Measurements from ENCODE around the gene EYA2.
"Not testable (repeated sequence)": the region's sequence is repeated elsewhere in the genome, so short reads cannot be mapped to it uniquely, and the experiment has no call there.

- TF ChIP-seq YY1 (IDR thresholded peaks at IDR 0.05); CTCF (IDR thresholded peaks at IDR 0.05; ENCODE audit: low read depth, low read length, missing input control); MAX (IDR thresholded peaks at IDR 0.05); GABPA (IDR thresholded peaks at IDR 0.05 in 1 of 2, conservative IDR thresholded peaks at IDR 0.05 in 1 of 2); RAD21 (IDR thresholded peaks at IDR 0.05); EGR1 (IDR thresholded peaks at IDR 0.05; ENCODE audit: low read depth in 2 of 2); RXRA (IDR thresholded peaks at IDR 0.05); NR2F2 (IDR thresholded peaks at IDR 0.05); JUND (IDR thresholded peaks at IDR 0.05); FOXA1 (IDR thresholded peaks at IDR 0.05): not testable (repeated sequence)
- TF ChIP-seq, protein P1, sequence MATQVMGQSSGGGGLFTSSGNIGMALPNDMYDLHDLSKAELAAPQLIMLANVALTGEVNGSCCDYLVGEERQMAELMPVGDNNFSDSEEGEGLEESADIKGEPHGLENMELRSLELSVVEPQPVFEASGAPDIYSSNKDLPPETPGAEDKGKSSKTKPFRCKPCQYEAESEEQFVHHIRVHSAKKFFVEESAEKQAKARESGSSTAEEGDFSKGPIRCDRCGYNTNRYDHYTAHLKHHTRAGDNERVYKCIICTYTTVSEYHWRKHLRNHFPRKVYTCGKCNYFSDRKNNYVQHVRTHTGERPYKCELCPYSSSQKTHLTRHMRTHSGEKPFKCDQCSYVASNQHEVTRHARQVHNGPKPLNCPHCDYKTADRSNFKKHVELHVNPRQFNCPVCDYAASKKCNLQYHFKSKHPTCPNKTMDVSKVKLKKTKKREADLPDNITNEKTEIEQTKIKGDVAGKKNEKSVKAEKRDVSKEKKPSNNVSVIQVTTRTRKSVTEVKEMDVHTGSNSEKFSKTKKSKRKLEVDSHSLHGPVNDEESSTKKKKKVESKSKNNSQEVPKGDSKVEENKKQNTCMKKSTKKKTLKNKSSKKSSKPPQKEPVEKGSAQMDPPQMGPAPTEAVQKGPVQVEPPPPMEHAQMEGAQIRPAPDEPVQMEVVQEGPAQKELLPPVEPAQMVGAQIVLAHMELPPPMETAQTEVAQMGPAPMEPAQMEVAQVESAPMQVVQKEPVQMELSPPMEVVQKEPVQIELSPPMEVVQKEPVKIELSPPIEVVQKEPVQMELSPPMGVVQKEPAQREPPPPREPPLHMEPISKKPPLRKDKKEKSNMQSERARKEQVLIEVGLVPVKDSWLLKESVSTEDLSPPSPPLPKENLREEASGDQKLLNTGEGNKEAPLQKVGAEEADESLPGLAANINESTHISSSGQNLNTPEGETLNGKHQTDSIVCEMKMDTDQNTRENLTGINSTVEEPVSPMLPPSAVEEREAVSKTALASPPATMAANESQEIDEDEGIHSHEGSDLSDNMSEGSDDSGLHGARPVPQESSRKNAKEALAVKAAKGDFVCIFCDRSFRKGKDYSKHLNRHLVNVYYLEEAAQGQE (IDR thresholded peaks at IDR 0.05): not testable (repeated sequence)
- TF ChIP-seq, protein P2, sequence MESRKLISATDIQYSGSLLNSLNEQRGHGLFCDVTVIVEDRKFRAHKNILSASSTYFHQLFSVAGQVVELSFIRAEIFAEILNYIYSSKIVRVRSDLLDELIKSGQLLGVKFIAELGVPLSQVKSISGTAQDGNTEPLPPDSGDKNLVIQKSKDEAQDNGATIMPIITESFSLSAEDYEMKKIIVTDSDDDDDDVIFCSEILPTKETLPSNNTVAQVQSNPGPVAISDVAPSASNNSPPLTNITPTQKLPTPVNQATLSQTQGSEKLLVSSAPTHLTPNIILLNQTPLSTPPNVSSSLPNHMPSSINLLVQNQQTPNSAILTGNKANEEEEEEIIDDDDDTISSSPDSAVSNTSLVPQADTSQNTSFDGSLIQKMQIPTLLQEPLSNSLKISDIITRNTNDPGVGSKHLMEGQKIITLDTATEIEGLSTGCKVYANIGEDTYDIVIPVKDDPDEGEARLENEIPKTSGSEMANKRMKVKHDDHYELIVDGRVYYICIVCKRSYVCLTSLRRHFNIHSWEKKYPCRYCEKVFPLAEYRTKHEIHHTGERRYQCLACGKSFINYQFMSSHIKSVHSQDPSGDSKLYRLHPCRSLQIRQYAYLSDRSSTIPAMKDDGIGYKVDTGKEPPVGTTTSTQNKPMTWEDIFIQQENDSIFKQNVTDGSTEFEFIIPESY (IDR thresholded peaks at IDR 0.05): not testable (repeated sequence)
Observed at GRCh38 chr20:47204850-47205122, 310.1 kb downstream of the EYA2 start.
